Activated T-cell treated with anti-CD3 and anti-CD28 coated beads, Interleukin-2, amount 50 U/mL, for 4 hours (primary cell): Measurements from ENCODE around the gene SLCO4A1. TPM values are rescaled to one million over a fixed set of nuclear protein-coding genes. Genes with fewer than 3 reads are reported as not detected.

ENCODE experiments used
- ATAC-seq, 2 donors: fragments of 200-7000 bp; cut with Tn5 transposase; one replicate each; pipeline ENCODE4 v1.10.0; 2021
- DNase-seq: peaks from one replicate; pipeline ENCODE4 v3.0.0-alpha.2; 2020
- H3K27me3 Mint-ChIP-seq: one replicate; pipeline ENCODE4 v1.8.0; 2021; ENCODE audit warnings: low read depth, mixed read lengths
- H3K36me3 Mint-ChIP-seq: one replicate; pipeline ENCODE4 v1.8.0; 2022; ENCODE audit warnings: mixed read lengths; ENCODE audit not compliant: insufficient read depth
- H3K4me1 Mint-ChIP-seq: one replicate; pipeline ENCODE4 v1.8.0; 2021; ENCODE audit warnings: low read depth, mixed read lengths
- H3K4me3 Mint-ChIP-seq: one replicate; pipeline ENCODE4 v1.8.0; 2021; ENCODE audit warnings: mild to moderate bottlenecking, moderate library complexity, mixed read lengths
- H3K9me3 Mint-ChIP-seq: one replicate; pipeline ENCODE4 v1.8.0; 2021; ENCODE audit warnings: mixed read lengths
- total RNA-seq, 3 donors: library from RNA; stranded (reverse); gene quantifications; one replicate each; pipeline ENCODE4 v1.2.1, GENCODE V29; 2021

Gene SLCO4A1
- total RNA-seq, 3 donors from 2014 or later, result 36.5 to 49.3 (median 48.2) TPM

DNA sequence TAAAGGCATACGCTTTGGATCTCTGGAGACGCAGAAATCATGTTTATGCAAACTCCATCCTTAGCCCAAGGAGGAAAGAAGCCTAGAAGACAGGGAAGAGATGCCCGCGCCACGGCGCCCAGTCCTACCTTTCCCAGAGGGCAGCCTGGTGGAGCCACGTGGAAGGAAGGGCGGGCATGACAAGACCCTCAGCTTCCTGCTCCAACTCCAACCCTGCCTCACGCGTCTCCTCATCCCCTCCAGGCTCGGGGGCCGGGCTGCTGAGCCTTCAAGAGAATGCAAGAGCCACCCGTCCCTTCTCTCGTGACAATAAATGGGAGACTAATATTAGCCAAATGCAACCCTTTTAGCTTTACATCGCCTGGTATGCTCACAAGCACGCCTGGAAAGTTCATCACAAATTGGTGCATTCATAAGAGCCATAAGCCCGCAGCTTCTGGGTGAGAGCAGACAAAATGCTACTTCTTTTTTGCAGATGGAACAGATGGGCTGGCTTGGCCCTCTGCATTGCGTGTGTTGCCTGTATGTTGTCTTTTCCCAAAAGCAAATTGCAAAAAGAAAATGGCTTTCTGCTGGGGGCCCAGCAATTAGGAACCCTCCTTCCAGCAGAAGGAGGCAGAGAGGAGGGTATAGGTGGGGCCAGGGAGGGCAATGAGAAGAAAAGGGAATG is 58.1 kb downstream of the SLCO4A1 start:
- H3K36me3 Mint-ChIP-seq, result no peaks in the 10 kb centered on the region
- ATAC-seq, result no peak
- H3K4me3 Mint-ChIP-seq, result no peak overlapping the region
- no peak for DNase-seq
- no peaks in the 10 kb centered on the region for H3K27me3 Mint-ChIP-seq
- no peaks in the 10 kb centered on the region for H3K9me3 Mint-ChIP-seq
- peaks cover 12% of the 10 kb centered on the region for H3K4me1 Mint-ChIP-seq

DNA sequence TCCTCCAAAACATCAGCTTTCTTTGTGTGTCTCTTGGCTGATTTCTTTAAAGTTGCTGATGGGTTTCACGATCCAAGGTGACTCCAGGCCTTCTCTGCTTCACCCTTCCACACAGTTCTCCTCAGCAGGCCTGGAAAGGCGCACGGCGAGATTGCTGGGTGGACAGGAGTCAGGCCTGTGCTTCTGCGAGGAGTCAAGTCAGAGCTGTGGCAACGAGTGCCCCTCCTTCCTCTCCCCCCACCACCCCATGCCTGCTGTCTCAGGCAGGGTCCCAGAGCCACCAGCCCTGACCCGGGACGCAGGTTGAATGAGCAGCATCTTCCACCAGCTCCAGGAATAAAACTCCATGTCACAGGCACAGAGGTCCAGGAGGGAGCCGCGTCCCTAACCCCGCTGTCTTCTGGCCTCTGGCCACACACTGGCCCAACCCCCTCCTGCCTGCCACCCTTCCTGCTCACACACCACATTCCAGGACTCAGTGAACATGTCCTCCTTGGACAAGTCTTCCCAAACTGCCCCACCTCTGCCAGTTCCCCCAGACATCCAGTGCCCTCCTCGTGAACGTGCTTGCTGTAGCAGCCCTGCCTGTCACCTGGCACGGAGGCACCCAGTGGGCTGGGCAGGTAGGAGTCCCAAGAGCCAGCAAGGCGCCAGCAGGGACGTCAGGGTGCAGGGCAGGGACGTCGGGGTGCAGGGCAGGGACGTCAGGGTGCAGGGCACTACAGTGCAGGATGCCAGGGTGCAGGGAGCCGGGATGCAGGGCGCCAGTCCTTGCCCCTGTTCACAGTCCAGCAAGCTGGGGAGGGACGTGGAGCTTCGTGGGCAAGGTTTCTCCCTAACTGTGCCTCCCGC is 59.1 kb downstream of the SLCO4A1 start:
- Mint-ChIP-seq H3K9me3 (no peaks in the 10 kb centered on the region), H3K4me3 (no peak overlapping the region), H3K36me3 (no peaks in the 10 kb centered on the region), H3K4me1 (peaks cover 12% of the 10 kb centered on the region), H3K27me3 (no peaks in the 10 kb centered on the region)
- ATAC-seq (no peak), DNase-seq (no peak)

DNA sequence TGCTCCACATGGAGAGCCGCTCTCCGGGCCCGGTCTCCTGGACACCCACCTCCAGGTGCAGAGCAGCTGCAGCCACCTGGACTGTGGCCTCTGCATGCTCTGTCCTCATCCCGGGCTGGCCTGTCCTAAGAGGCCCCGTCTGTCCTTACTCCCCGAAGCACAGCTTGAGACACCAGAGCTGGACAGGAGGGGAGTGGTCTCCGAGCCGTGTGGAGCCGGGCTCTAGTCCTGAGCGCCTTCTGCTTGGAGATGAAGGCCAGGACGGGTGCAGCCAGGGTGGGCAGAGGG is 59.7 kb downstream of the SLCO4A1 start:
- peaks cover 11% of the 10 kb centered on the region for H3K4me1 Mint-ChIP-seq

DNA sequence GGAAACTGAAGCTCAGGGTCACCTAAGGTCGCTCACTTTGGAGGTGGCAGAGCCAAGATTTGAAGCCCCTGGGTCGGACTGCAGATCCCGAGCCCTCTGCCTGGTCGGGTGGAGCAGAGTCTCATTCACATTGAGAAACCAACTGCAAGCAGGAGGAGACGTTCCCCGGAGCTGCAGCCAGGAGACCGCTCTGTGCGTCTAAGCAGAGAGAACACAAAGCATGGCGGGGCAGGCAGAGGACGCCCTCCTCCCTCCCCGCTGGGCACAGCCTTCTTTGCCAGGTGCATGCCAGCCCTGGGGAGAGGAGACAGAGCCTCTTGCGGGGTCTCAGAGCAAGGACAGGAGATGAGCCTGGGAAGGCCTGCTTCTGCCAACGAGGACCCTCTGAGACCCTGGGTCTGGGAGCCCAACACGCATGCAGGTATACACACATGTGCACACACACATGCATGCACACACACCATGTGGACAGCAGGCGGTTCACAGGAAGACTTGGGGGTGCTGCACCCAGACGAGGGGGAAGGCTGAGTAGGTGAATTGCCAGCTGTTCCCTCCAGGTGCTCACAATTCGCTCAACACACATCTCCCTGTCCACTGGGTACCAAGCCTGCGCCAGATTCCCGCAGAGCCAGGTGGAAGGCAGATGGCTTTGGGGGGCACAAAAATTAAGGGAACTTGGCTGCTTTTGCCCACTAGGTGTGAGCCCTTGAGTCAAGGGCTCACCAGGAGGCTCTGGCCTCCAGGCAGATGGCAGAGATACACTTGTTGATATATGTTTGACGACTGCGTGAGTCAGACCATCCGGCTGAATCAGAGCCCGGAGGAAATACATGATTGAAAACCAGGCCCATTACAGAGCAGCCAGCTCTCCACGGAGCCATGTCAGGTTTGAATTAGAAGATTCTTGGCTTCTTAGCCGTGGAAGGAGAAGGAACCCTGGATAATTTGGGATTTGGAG is 60.9 kb downstream of the SLCO4A1 start:
- ATAC-seq (peak; percentile 58 to 84), DNase-seq (peak; percentile 20)
- H3K4me3 Mint-ChIP-seq, result no peak overlapping the region
- H3K4me1 Mint-ChIP-seq, result peaks cover 12% of the 10 kb centered on the region
- peaks cover 11% of the 10 kb centered on the region for H3K27me3 Mint-ChIP-seq
- H3K36me3 Mint-ChIP-seq, result no peaks in the 10 kb centered on the region
- no peaks in the 10 kb centered on the region for H3K9me3 Mint-ChIP-seq

More for the DNA sequence above, 59.7 kb downstream of the SLCO4A1 start:
- peaks cover 3% of the 10 kb centered on the region for H3K27me3 Mint-ChIP-seq
- no peaks in the 10 kb centered on the region for H3K36me3 Mint-ChIP-seq
- no peak for DNase-seq
- no peak overlapping the region for H3K4me3 Mint-ChIP-seq
- H3K9me3 Mint-ChIP-seq, result no peaks in the 10 kb centered on the region
- ATAC-seq, result no peak

DNA sequence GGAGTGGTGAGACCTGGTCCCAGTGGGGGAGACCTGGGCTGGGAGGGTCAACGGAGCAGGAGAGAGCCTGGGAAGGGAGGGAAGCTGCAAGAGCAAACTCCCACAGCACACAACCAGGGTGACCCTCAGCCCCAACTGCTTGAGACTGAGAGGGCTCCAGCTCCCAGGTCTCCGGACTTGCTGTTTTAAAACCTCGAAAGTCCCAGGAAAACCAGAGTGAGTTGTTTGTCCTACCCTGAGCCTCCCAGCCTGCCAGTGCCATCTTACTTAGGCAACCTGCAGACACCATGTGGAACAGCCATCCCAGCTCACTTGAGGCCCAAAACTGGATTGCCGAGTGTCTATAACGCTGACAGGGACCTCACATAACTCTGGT is 61.5 kb downstream of the SLCO4A1 start:
- Mint-ChIP-seq H3K4me3 (no peak overlapping the region), H3K4me1 (peaks cover 13% of the 10 kb centered on the region), H3K36me3 (no peaks in the 10 kb centered on the region), H3K9me3 (no peaks in the 10 kb centered on the region), H3K27me3 (peaks cover 13% of the 10 kb centered on the region)
- ATAC-seq (no peak), DNase-seq (no peak)

DNA sequence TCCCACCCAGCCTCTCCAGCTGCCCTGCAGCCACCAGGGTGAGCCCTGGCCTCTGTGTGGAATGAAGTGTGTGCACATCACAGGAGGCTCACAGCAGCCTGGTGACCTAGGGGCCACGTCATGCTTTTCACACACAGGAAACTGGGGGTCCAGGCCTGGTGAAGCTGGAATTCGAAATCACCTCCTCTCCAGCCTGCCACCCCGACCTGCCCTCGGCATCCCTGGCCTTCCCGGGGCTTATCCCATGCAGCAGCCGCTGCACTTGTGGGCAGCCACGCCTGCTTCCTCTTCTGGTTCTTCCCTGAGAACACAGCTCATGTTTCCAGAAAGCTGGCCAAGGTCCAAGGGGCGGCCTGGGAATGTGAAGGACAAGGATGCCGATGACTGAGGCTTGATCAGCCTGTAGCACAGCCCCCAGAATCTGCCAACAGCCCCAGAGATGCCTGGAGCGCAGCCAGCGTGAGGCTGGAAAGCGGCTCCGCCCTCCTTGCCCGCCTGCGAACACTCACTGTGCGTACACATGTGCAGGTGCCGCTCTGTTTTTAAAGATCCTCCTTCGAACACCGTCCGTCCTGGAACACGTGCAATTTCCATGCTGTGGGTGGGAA is 62.1 kb downstream of the SLCO4A1 start:
- peaks cover 16% of the 10 kb centered on the region for H3K27me3 Mint-ChIP-seq
- no peaks in the 10 kb centered on the region for H3K9me3 Mint-ChIP-seq
- DNase-seq (no peak), ATAC-seq (no peak)
- peaks cover 13% of the 10 kb centered on the region for H3K4me1 Mint-ChIP-seq
- H3K36me3 Mint-ChIP-seq, result no peaks in the 10 kb centered on the region
- H3K4me3 Mint-ChIP-seq, result no peak overlapping the region

DNA sequence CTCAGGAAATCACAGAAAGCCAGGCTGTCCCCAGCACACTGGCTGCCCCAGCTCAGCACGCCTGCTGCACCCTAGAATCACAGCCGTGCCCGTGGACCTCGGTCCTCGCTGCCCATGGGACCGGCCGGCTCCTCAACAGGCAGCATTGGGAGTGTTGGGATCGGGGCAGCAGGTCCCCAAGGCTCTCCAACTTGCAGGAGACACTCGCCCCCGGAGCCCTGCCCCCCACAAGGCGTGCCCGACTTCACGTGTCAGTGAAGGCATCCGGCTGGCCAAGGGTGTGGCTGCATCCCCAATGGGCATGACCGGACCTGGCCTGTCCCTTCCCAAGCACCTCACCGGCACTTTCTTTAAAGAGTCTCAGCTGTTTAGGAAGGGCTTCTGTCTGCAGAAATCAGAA is 63.3 kb downstream of the SLCO4A1 start:
- Mint-ChIP-seq H3K4me3 (no peak overlapping the region), H3K36me3 (no peaks in the 10 kb centered on the region), H3K4me1 (peaks cover 13% of the 10 kb centered on the region)

DNA sequence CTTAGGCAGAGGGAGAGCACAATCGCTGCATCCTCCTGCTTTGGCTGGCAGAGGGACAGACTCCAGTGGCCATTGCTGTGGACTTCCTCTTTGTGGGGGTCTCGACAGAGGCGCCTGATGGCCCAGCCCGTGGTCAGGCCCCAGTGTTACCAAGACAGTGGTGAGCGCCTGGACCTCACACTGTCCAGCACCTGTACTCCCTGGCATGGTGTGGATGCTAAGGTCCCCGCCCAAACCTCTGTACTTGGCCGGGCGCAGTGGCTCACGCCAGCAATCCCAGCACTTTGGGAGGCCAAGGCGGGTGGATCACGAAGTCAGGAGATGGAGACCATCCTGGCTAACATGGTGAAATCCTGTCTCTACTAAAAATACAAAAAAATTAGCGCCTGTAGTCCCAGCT is 64.0 kb downstream of the SLCO4A1 start:
- H3K4me1 Mint-ChIP-seq, result peaks cover 13% of the 10 kb centered on the region
- no peak for DNase-seq
- no peak overlapping the region for H3K4me3 Mint-ChIP-seq

More for the DNA sequence above, 63.3 kb downstream of the SLCO4A1 start:
- Mint-ChIP-seq H3K27me3 (peaks cover 27% of the 10 kb centered on the region), H3K9me3 (no peaks in the 10 kb centered on the region)
- ATAC-seq, result no peak
- DNase-seq, result no peak

DNA sequence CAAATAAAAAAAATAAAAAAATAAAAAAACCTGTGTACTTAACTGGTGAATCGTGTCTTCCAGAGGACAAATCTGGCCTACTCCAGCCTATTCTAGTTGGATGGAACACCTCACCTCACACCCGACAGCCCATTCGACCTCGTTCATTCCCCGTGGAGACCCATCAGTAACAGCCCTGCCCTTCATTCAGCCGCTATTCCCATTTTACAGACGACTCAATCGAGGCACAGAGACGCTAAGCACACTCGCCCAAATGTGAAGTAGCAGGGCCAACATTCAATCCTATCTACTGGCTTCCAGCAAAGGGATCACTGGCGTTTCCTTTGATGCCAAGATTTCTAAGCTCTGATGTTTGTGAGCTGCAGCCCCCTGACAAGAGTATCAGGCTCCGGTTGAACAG is 64.6 kb downstream of the SLCO4A1 start:
- H3K9me3 Mint-ChIP-seq, result no peaks in the 10 kb centered on the region
- peaks cover 30% of the 10 kb centered on the region for H3K27me3 Mint-ChIP-seq
- ATAC-seq (no peak), DNase-seq (no peak)
- H3K4me3 Mint-ChIP-seq, result no peak overlapping the region
- no peaks in the 10 kb centered on the region for H3K36me3 Mint-ChIP-seq
- H3K4me1 Mint-ChIP-seq, result peaks cover 13% of the 10 kb centered on the region

More for the DNA sequence above, 64.0 kb downstream of the SLCO4A1 start:
- no peaks in the 10 kb centered on the region for H3K9me3 Mint-ChIP-seq
- peaks cover 27% of the 10 kb centered on the region for H3K27me3 Mint-ChIP-seq
- ATAC-seq, result no peak
- no peaks in the 10 kb centered on the region for H3K36me3 Mint-ChIP-seq

DNA sequence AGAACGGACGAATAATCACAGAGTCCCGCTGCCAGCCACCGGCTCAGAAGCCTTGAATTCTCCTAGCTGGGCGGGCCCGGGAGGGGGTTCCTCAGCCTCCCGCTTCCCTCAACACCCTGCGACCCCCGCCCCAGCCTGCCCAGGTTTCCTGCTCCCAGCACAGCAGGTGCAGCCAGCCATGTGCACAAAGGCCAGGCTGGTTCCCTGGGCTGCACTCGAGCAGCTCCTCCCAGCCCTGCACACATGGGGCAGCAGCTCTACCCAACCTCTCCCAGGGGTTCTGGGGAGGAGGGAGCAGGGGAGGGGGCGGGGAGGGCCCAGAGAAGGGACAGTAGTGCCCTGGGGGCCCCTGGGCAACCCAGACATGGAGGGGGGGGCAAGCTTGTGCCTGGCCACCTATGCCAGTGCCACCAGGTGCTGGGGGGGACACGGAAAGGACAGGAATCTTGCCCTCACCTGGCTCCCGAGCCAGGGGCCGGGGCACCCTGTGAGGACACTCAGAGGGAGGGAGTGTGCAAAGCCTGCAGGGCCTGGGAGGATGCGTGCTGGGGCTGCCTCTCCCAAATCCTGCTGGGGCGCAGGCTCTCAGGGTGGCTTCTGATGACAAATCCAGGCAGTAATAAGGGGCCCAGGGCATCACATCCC is 65.1 kb downstream of the SLCO4A1 start:
- H3K4me3 Mint-ChIP-seq, result no peak overlapping the region
- no peaks in the 10 kb centered on the region for H3K9me3 Mint-ChIP-seq
- H3K27me3 Mint-ChIP-seq, result peaks cover 30% of the 10 kb centered on the region
- no peak for DNase-seq
- no peak for ATAC-seq
- no peaks in the 10 kb centered on the region for H3K36me3 Mint-ChIP-seq
- H3K4me1 Mint-ChIP-seq, result peaks cover 13% of the 10 kb centered on the region

DNA sequence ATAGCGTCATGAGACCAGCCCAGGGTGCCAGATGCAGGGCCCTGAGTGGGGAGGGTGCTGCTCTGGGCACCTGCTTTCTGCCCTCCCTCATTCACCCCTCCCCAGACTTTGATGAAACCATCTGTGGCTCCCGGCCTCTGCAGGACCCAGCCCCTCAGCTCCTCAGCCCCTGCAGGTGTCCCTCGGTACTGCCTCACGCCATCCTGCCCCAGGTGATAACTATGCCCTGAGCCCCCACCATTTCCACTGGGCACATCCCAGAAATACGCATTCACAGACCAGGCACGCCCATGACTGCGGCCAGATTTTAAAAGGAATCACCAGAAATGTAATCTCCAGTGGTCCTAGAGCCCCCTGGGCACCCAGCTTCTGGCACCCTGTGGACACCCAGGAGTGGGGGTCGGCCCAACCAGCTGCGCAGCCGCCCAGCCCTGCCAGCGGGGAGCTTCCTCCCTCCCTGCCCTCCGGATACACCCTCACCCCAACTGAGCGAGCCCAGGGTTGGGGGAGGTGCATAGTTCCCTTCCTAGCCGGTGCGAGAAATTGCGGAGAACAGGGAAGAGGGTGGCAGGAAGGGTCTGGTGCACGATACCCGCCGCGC is 65.7 kb downstream of the SLCO4A1 start:
- peaks cover 30% of the 10 kb centered on the region for H3K27me3 Mint-ChIP-seq
- H3K4me1 Mint-ChIP-seq, result peaks cover 13% of the 10 kb centered on the region
- H3K9me3 Mint-ChIP-seq, result no peaks in the 10 kb centered on the region
- DNase-seq (no peak), ATAC-seq (peak; percentile 47 to 57)
- H3K4me3 Mint-ChIP-seq, result peak overlapping the region; percentile 43
- H3K36me3 Mint-ChIP-seq, result no peaks in the 10 kb centered on the region

DNA sequence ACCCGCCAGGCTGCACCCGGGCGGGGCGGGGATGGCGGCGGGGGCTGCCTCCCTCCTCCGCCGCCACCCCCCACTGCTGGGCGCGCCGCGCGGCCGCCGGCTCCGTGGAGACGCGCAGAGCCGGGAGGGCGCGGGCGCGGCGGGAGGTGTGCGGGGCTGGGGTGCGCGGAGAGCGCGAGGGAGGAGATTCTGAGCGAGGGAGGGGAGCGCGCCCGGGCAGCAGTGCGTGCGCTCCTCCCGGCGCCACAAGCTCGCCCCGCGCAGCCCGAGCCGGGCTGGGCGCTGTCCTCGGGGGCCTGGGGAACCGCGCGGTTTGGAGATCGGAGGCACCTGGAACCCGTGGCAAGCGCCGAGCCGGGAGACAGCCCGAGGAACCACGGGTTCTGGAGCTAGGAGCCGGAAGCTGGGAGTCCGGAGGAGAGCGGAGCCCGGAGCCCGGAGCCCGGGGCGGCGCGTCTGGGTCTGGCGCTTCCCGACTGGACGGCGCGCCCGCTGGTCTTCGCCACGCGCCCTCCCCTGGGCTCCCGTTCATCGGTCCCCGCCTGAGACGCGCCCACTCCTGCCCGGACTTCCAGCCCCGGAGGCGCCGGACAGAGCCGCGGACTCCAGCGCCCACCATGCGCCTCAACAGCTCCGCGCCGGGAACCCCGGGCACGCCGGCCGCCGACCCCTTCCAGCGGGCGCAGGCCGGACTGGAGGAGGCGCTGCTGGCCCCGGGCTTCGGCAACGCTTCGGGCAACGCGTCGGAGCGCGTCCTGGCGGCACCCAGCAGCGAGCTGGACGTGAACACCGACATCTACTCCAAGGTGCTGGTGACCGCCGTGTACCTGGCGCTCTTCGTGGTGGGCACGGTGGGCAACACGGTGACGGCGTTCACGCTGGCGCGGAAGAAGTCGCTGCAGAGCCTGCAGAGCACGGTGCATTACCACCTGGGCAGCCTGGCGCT is 66.6 kb downstream of the SLCO4A1 start, which contains the start of gene NTSR1:
NTSR1 (plus strand) TSS at position 246 of the 946 bp plus-strand sequence; CDS start at position 618, 372 bp downstream.
- DNase-seq, result no peak
- ATAC-seq, result peak; percentile 44 to 47
- Mint-ChIP-seq H3K4me3 (peak within 1 kb of the TSS; percentile 43), H3K4me1 (peaks cover 9% of the 10 kb centered on the region), H3K9me3 (no peaks in the 10 kb centered on the region), H3K36me3 (no peaks in the 10 kb centered on the region), H3K27me3 (peaks cover 30% of the 10 kb centered on the region)
